ENCODE measurements around the gene CCR5AS.
A peak's percentile ranks its signal among the peaks of the same experiment; 100 is the strongest.
"Not testable (repeated sequence)": the region's sequence is repeated elsewhere in the genome, so short reads cannot be mapped to it uniquely, and the experiment has no call there.

Gene CCR5AS

DNA sequence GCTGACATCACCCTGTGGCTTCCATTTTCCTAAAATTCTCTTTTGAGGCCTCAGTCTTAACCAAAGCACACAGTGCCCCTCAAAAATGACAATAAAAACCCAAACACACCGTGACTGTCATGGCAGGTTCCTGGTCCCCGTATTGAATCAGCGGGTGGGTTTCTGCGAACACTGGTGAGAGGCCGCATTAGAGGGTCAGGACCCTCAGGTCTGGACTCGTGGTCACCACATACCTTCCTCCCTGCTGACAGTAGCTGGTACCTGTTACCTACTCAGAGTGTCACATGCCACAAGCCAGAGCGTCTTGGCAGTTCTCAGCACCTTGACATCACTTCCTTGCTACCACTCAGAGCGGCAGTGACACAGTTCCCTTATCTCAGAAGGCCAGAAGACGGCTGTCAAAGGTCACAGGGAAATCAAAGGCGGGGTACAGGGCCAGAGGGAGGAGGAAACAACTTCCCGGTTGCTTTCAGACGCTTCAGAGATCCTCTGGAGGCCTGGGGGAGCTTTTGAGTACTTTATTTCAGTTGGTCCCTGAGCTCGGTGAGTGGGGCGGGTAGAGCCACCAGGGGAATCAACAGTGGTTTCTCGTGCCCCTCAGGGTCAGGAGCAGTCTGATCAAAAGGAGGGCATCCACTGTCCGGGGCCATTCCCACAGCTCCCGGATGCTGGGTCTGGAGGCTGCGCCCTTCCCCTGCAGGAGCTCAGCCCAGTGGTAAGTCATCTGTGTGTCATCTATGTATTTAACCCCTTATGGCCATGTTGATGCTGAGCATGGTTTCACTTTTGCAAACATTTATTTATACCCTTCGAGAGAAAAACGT is at the start of gene CCR5AS, which contains the start of gene CCRL2:
Gene CCR5AS (minus strand): TSS at position 279 of the 824 bp plus-strand sequence.
Gene CCRL2 (plus strand): TSS at position 472 of the 824 bp plus-strand sequence. CDS start 821 bp downstream, outside the sequence.
- peak; percentile 77 for DNase-seq (ENCODE audit: low spot score)

GRCh38 chr3:46456118-46456517 is 49.3 kb upstream of the CCR5AS start:
- no peak for DNase-seq (ENCODE audit: low spot score)

GRCh38 chr3:46455231-46456115 is 48.6 kb upstream of the CCR5AS start:
- peak; percentile 29 for DNase-seq (ENCODE audit: low spot score)

DNA sequence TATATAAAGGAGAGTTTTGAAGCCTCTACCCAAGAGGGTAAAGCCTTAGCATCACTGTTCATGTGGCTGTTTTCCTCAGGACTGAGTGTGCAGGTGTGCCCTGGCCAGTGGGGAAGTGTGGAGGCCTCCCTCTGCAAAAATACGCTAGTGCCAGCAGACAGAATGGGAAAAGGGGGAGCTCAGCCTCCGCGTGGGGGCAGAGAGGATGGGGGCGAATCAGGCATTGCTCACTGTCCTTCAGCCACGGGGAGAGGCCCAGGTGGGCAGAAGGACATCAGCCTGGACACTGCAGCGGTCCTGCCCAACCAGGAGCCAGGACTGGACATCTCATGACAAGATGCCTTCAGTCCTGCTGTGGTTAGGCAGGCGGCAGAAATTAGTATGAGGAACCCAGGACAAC is 47.7 kb upstream of the CCR5AS start:
- no peak for DNase-seq (ENCODE audit: low spot score)

DNA sequence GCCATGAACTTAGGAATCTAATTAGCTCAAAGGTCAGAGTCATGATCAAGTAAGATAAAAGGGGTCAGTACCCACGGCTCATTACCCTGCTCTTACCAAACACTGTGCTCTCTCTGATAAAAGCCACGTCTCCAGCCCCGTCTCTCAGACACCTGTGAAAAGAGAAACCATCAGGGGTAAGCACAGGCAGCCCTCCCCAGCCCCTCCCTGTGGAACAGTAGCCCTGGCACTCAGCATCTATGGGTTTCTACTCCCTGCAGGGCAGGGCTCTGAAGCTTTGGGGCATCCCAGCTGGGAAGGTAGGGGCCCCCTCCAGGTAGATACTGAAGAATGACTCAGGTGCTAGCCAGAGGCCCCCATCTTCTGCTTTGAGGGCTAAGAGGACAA is 47.3 kb upstream of the CCR5AS start:
- DNase-seq (ENCODE audit: low spot score): peak; percentile 36

DNA sequence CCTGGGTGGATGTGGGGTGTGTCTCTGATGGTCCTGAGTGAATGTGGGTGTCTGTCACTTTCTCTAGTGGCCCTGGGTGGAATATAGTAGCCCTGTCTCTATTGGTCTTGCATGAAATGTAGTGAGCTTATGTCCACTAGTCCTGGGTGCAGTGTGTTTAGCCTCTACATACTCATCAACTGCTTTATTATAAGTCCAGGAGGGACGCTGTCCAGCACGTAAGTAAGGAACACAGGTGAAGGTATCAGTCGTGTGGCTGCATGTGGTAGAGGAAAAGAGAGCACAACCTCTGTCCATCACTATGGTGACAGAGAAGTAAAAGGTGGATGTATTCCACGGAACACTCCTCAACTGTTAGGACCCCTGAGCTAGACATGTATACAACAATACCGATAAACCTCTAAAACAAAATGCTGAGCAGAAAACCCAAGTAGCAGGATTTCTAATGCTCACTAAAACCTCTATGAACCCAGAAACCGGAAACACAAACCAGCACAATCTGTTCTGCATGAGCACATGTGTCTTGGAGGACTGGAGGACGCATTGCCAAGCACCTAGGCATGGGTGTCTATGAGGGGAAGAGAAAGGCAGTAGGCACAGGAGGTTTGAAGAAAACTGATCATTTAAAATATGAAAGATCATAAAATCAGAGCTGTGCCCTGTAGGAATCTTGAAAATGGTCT is 46.8 kb upstream of the CCR5AS start:
- peak; percentile 18 for DNase-seq (ENCODE audit: low spot score)

DNA sequence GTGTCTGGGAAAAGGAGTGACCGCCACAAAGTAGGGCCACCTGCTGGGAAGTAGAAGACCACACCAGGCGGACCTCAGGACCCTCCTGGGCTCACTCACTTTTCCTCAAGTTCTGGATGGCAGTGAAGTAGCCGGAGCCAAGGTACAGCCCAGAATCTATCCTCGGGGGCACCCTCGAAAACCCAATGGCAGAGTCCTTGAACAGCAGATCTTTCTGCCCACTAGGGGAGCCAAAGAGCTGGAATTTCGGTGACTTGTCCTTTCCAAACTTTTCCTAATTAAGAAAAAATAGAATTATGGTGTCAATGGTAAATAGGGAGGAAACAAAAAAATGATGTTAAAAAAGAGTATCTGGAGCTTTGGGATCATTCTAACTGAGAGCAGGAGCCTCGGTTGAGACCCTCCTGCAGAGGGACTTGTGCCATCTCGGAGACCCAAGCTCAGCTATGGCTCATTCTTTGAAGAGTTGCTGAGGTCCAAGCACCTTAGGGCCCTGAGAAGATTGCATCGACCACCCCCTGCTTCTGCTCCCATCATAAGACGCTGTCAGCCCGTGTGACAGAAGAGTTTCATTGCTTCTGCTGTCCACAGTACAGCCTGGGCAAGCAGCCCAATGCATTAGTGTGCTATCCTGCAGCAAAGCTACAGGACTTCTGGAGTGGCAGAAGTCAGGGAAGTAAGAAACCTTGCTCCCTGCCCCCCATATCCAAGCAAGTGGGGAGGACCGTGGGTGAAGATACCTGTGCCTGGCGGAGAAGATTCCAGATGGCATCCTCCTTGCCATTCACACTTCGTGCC is 43.1 kb upstream of the CCR5AS start:
- no peak for DNase-seq (ENCODE audit: low spot score)

DNA sequence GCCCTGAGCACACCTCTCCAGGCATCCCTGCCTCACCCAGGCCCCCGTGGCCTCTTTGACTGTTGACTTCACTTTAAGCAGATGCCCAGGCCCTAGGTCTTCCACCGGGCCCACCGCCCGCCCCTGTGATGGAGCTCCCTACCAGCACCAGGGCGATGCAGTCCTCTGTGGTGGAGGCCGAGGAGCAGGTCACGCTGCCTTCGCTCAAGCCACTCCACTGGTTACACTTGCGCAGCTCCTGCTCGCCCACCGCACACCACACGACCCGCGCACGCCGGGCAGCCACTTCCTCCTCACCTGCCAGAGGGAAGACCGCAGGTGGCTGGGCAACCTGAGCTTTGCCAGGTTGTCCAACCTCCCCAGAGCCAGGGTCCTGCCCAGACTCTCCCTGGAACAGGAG is 41.9 kb upstream of the CCR5AS start:
- DNase-seq (ENCODE audit: low spot score): no peak

DNA sequence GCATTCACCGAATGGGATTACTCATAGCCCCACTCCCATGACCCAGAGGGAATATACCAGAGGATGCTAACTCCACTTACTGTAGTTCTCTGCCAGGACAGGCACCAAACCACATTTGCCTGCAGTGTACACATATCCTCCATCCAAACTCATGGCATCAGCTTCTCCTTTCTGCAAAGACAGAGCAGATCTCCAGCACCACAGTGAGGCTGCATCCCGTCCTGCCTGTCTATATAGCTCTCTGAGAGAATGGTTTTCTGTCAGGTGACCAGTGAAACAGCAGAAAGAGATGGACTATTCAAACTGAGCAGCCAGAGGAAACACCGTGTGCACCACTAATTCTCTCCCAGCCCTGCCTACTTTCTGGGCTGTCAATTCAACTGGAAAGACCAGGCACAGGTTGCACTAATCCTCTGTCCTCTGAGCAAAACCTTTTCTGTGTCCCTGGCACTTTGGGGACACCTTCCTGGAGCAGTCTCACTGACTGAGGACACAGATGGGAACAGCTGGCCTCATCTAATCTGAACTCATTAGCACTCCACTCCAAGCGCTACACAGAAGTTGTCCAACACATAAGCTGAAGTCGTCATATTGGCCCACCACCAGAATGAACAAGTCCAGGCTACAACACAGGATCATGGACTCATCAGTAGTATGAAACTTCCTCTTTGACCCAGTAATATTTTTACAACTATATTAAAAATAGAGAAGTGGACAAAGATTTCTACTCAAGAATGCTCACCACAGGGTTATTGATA is 40.5 kb upstream of the CCR5AS start:
- DNase-seq (ENCODE audit: low spot score): no peak

- no peak for DNase-seq (ENCODE audit: low spot score)
Observed at GRCh38 chr3:46442576-46443530, 36.0 kb upstream of the CCR5AS start.

- no peak for DNase-seq (ENCODE audit: low spot score)
Observed at GRCh38 chr3:46440531-46441294, 33.8 kb upstream of the CCR5AS start.

DNA sequence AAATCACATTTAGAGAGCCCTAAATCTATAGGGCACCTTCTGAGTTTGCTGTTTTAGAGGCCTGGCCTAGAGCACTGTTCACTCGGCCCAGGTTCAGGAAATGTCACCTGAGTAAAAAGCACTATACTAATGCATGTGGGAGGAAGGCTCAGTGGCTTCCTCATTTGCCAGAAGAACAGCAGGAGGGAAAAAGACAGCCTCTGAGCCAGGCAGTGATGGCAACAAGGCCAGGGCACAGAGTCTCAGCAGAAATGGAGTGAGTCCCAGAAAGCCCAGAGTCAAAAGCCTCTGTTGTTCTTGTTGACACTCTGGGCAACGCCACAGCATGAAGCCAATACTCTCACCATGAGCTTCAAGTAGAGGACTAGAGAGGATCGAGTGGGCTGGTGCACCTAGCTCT is 32.0 kb upstream of the CCR5AS start:
- no peak for DNase-seq (ENCODE audit: low spot score)

GRCh38 chr3:46435081-46435726 is 28.3 kb upstream of the CCR5AS start:
- no peak for DNase-seq (ENCODE audit: low spot score)

GRCh38 chr3:46433841-46434240 is 27.0 kb upstream of the CCR5AS start:
- DNase-seq (ENCODE audit: low spot score): no peak

GRCh38 chr3:46433118-46433517 is 26.3 kb upstream of the CCR5AS start:
- not testable (repeated sequence) for DNase-seq (ENCODE audit: low spot score)

DNA sequence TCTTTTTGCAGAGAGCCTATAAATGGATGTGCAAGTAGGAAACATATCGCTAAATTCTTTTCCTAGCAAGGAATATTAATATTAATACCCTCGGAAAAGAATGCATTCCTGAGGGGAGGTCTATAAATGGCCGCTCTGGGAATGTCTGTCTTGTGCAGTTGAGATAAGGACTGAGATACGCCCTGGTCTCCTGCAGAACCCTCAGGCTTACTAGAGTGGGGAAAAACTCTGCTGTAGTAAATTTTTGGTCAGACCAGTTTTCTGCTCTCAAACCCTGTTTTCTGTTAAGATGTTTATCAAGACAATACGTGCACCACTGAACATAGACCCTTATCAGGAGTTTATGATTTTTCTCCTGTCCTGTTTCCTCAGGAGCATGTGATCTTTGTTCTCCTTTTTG is 25.0 kb upstream of the CCR5AS start:
- not testable (repeated sequence) for DNase-seq (ENCODE audit: low spot score)

DNA sequence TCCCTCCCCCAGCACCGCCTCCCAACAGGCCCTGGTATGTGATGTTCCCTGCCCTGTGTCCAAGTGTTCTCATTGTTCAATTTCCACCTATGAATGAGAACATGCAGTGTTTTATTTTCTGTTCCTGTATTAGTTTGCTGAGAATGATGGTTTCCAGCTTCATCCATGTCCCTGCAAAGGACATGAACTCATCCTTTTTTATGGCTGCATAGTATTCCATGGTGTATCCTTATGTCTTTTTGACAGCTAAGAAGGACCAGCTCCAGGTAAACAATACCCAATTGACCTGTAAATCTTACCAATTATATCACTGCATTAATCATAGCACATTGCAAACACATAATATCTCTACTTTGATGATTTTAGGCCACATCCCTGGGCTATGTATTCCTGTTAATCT is 24.0 kb upstream of the CCR5AS start:
- DNase-seq (ENCODE audit: low spot score): not testable (repeated sequence)

- DNase-seq (ENCODE audit: low spot score): no peak
Observed at GRCh38 chr3:46429671-46430070, 22.8 kb upstream of the CCR5AS start.
